WI38 (cell line): Measurements from ENCODE around the gene ELMO1.

Source experiments
- H3K4me3 ChIP-seq: 2 replicates; pipeline ENCODE4 v1.5.1; 2011; ENCODE audit warnings: low read depth, mild to moderate bottlenecking, control low read depth, low read length
- CTCF ChIP-seq: IDR thresholded peaks from 2 replicates; pipeline ENCODE4 v1.5.1; 2012; ENCODE audit warnings: low read depth, mild to moderate bottlenecking, control low read depth, low read length

ELMO1 gene

GRCh38 chr7:37052705-37053104 lies 396.0 kb downstream of the ELMO1 start:
- H3K4me3 ChIP-seq, result no peak overlapping the region
- TF ChIP-seq CTCF, result no peak

GRCh38 chr7:37050801-37051200 lies 397.9 kb downstream of the ELMO1 start:
- no peak overlapping the region for H3K4me3 ChIP-seq
- TF ChIP-seq CTCF, result no peak

- no peak overlapping the region for H3K4me3 ChIP-seq
- TF ChIP-seq CTCF, result no peak
Measured at GRCh38 chr7:37048674-37049073, 400.0 kb downstream of the ELMO1 start.

GRCh38 chr7:37047260-37047659 lies 401.4 kb downstream of the ELMO1 start:
- no peak for TF ChIP-seq CTCF
- no peak overlapping the region for H3K4me3 ChIP-seq

- no peak for TF ChIP-seq CTCF
- no peak overlapping the region for H3K4me3 ChIP-seq
Measured at GRCh38 chr7:37046531-37047079, 402.1 kb downstream of the ELMO1 start.

- TF ChIP-seq CTCF, result no peak
- H3K4me3 ChIP-seq, result no peak overlapping the region
Measured at GRCh38 chr7:37045681-37046179, 402.9 kb downstream of the ELMO1 start.

- TF ChIP-seq CTCF, result no peak
- H3K4me3 ChIP-seq, result no peak overlapping the region
Measured at GRCh38 chr7:37041461-37041860, 407.2 kb downstream of the ELMO1 start.
